SK-N-SH (cell line): Measurements from ENCODE around the gene CFAP91. TPM values are rescaled to one million over a fixed set of nuclear protein-coding genes. Genes with fewer than 3 reads are reported as not detected.

Experiments used
- CTCF ChIA-PET: fragments of 300-600, 350-600 bp; formaldehyde crosslinking; extraction: SDS; loops from one replicate; lab custom pipeline; 2021; lab: Yijun Ruan, JAX
- POLR2A ChIA-PET: fragments of 350-600 bp; sonication (Branson Sonifier 250); formaldehyde crosslinking; extraction: SDS; loops from one replicate; lab custom pipeline; 2020; ENCODE audit warnings: antibody characterized with exemption, inconsistent platforms; lab: Yijun Ruan, JAX
- DNase-seq: peaks from one replicate; pipeline ENCODE4 v3.0.0; 2012
- H2AFZ ChIP-seq: fragments of 200-600 bp; sonication (generic); 2 replicates; pipeline ENCODE4 v1.8.1; 2016; ENCODE audit warnings: antibody characterized with exemption, mild to moderate bottlenecking, low read depth
- H3F3A ChIP-seq: fragments of 200-600 bp; sonication (generic); replicated peaks from 2 replicates; pipeline ENCODE3; 2016; ENCODE audit warnings: antibody characterized with exemption, mild to moderate bottlenecking; ENCODE audit not compliant: insufficient read depth
- H3K27ac ChIP-seq, 2 experiments: fragments of 200-500 bp in 1 of 2; fragments of 200-600 bp in 1 of 2; sonication (Bioruptor generic) in 1 of 2; sonication (generic), shearing (Covaris generic) in 1 of 2; 2 replicates each; pipeline versions ENCODE4 v1.5.1 to v1.6.1; 2014 to 2016; ENCODE audit warnings: low read depth in 2 of 2, inconsistent platforms in 1 of 2, low read length in 1 of 2, mild to moderate bottlenecking in 1 of 2, mixed read lengths in 1 of 2
- H3K27me3 ChIP-seq: fragments of 200-600 bp; sonication (generic), shearing (Covaris generic); 2 replicates; pipeline ENCODE4 v1.6.1; 2016; ENCODE audit warnings: mixed run types; ENCODE audit not compliant: insufficient read depth
- H3K36me3 ChIP-seq, 2 experiments: fragments of 200-500 bp in 1 of 2; fragments of 200-600 bp in 1 of 2; sonication (Bioruptor generic) in 1 of 2; sonication (generic) in 1 of 2; replicated peaks in 1 of 2; 2 replicates each; pipeline versions ENCODE3 to v1.5.1; 2014 to 2016; ENCODE audit warnings: low read length in 1 of 2, mild to moderate bottlenecking in 1 of 2; ENCODE audit not compliant: insufficient read depth in 2 of 2, control insufficient read depth in 1 of 2
- H3K4me1 ChIP-seq, 2 experiments: fragments of 200-500 bp in 1 of 2; fragments of 200-600 bp in 1 of 2; sonication (Bioruptor generic) in 1 of 2; sonication (generic), shearing (Covaris generic) in 1 of 2; 2 replicates each; pipeline versions ENCODE4 v1.5.1 to v1.6.1; 2014 to 2016; ENCODE audit warnings: low read depth in 1 of 2, low read length in 1 of 2, mixed run types in 1 of 2; ENCODE audit not compliant: insufficient read depth in 2 of 2, control insufficient read depth in 1 of 2
- H3K4me2 ChIP-seq: fragments of 200-600 bp; sonication (generic), shearing (Covaris generic); 2 replicates; pipeline ENCODE4 v1.6.1; 2017; ENCODE audit warnings: mixed run types
- H3K4me3 ChIP-seq, 2 experiments: fragments of 200-500 bp in 1 of 2; fragments of 200-600 bp in 1 of 2; sonication (Bioruptor generic) in 1 of 2; sonication (generic), shearing (Covaris generic) in 1 of 2; 2 replicates each; pipeline versions ENCODE4 v1.5.1 to v1.8.1; 2014 to 2016; ENCODE audit warnings: low read depth in 2 of 2, inconsistent platforms in 1 of 2, low read length in 1 of 2, mild to moderate bottlenecking in 1 of 2, mixed read lengths in 1 of 2, moderate library complexity in 1 of 2
- H3K79me2 ChIP-seq: fragments of 200-600 bp; sonication (generic); 2 replicates; pipeline ENCODE4 v1.8.1; 2017; ENCODE audit warnings: mild to moderate bottlenecking; ENCODE audit not compliant: insufficient read depth
- H3K9ac ChIP-seq: fragments of 200-600 bp; sonication (generic); 2 replicates; pipeline ENCODE4 v1.6.1; 2017; ENCODE audit warnings: mixed run types
- H3K9me2 ChIP-seq: fragments of 200-600 bp; sonication (generic); 2 replicates; pipeline ENCODE4 v1.6.1; 2017; ENCODE audit warnings: mixed run types
- H3K9me3 ChIP-seq: fragments of 200-600 bp; sonication (generic); 2 replicates; pipeline ENCODE4 v1.6.1; 2017; ENCODE audit warnings: mixed run types, mild to moderate bottlenecking, moderate library complexity
- H4K20me1 ChIP-seq: fragments of 200-600 bp; sonication (generic); 2 replicates; pipeline ENCODE4 v1.6.1; 2017; ENCODE audit warnings: mild to moderate bottlenecking, mixed run types; ENCODE audit not compliant: insufficient read depth
- ELF1 ChIP-seq: IDR thresholded peaks from 2 replicates; pipeline ENCODE4 v1.4.0; 2012
- EP300 ChIP-seq, 2 experiments: IDR thresholded peaks; 2 replicates each; pipeline versions ENCODE4 v1.4.0 to v1.6.1; 2012; ENCODE audit warnings: borderline replicate concordance in 1 of 2, low read depth in 1 of 2, low read length in 1 of 2
- FOSL2 ChIP-seq: IDR thresholded peaks from 2 replicates; pipeline ENCODE4 v1.4.0; 2012; ENCODE audit warnings: low read depth, mild to moderate bottlenecking, moderate library complexity, borderline replicate concordance
- FOXJ3 ChIP-seq: sonication (generic); formaldehyde crosslinking; IDR thresholded peaks from 2 replicates; pipeline ENCODE4 v1.5.1; 2020; ENCODE audit warnings: mild to moderate bottlenecking, missing genetic modification reagents
- GATA2 ChIP-seq: sonication (generic); formaldehyde crosslinking; IDR thresholded peaks from 2 replicates; pipeline ENCODE4 v1.5.0; 2020; ENCODE audit warnings: mild to moderate bottlenecking, missing genetic modification reagents
- JUND ChIP-seq: IDR thresholded peaks from 2 replicates; pipeline ENCODE4 v1.4.0; 2012
- MAX ChIP-seq: IDR thresholded peaks from 2 replicates; pipeline ENCODE4 v1.4.0; 2012; ENCODE audit warnings: low read depth
- MEF2A ChIP-seq: IDR thresholded peaks from 2 replicates; pipeline ENCODE4 v1.4.0; 2012; ENCODE audit warnings: low read depth, borderline replicate concordance
- MXI1 ChIP-seq: IDR thresholded peaks from 2 replicates; pipeline ENCODE4 v1.6.1; 2012; ENCODE audit warnings: mild to moderate bottlenecking, low read depth, low read length, improper control_type of control experiment
- NFIC ChIP-seq: IDR thresholded peaks from 2 replicates; pipeline ENCODE4 v1.4.0; 2012; ENCODE audit warnings: borderline replicate concordance
- POLR2AphosphoS5 ChIP-seq: IDR thresholded peaks from 2 replicates; pipeline ENCODE4 v1.6.1; 2012; ENCODE audit warnings: low read depth, low read length
- RAD21 ChIP-seq: IDR thresholded peaks from 2 replicates; pipeline ENCODE4 v1.6.1; 2012; ENCODE audit warnings: mild to moderate bottlenecking, low read length
- RFX5 ChIP-seq: IDR thresholded peaks from 2 replicates; pipeline ENCODE4 v1.6.1; 2012; ENCODE audit warnings: mild to moderate bottlenecking, improper control_type of control experiment, low read length
- RXRA ChIP-seq: IDR thresholded peaks from 2 replicates; pipeline ENCODE4 v1.4.0; 2012; ENCODE audit warnings: low read depth, mild to moderate bottlenecking, borderline replicate concordance
- SIN3A ChIP-seq: IDR thresholded peaks from 2 replicates; pipeline ENCODE4 v1.6.1; 2012; ENCODE audit warnings: low read depth, mild to moderate bottlenecking, low read length, moderate library complexity, borderline replicate concordance
- TCF12 ChIP-seq: IDR thresholded peaks from 2 replicates; pipeline ENCODE4 v1.4.0; 2012
- TEAD4 ChIP-seq: IDR thresholded peaks from 2 replicates; pipeline ENCODE4 v1.4.0; 2012; ENCODE audit warnings: mild to moderate bottlenecking, borderline replicate concordance; ENCODE audit not compliant: insufficient read depth
- YY1 ChIP-seq: IDR thresholded peaks from 2 replicates; pipeline ENCODE4 v1.4.0; 2012; ENCODE audit warnings: low read depth, mild to moderate bottlenecking
- WGBS: methylation state at CpG from one replicate; pipeline ENCODE4 v1.1.6; 2017; ENCODE audit warnings: low lambda C conversion rate; 5-methylcytosine and 5-hydroxymethylcytosine counted together
- polyA plus RNA-seq, 3 experiments: library from polyadenylated mRNA; depleted of rRNA; stranded (reverse); fragments of >200 nt; gene quantifications; 2 replicates each; pipeline ENCODE4 v1.2.3, GENCODE V29; 2012
- TF ChIP-seq, protein P1 (sequence below): fragments of 150-350 bp; IDR thresholded peaks from 2 replicates; pipeline ENCODE4 v1.6.1; 2016; ENCODE audit warnings: mild to moderate bottlenecking, low read depth, low read length
- TF ChIP-seq, protein P2 (sequence below): IDR thresholded peaks from 2 replicates; pipeline ENCODE4 v1.4.0; 2012; ENCODE audit warnings: low read depth, borderline replicate concordance
- TF ChIP-seq, protein P3 (sequence below): IDR thresholded peaks from 2 replicates; pipeline ENCODE4 v1.4.0; 2012; ENCODE audit warnings: low read depth, borderline replicate concordance

Gene CFAP91
- polyA plus RNA-seq, 1 of the 3 experiments (the other 2 are of a cell fraction) = 3.7 TPM

DNA sequence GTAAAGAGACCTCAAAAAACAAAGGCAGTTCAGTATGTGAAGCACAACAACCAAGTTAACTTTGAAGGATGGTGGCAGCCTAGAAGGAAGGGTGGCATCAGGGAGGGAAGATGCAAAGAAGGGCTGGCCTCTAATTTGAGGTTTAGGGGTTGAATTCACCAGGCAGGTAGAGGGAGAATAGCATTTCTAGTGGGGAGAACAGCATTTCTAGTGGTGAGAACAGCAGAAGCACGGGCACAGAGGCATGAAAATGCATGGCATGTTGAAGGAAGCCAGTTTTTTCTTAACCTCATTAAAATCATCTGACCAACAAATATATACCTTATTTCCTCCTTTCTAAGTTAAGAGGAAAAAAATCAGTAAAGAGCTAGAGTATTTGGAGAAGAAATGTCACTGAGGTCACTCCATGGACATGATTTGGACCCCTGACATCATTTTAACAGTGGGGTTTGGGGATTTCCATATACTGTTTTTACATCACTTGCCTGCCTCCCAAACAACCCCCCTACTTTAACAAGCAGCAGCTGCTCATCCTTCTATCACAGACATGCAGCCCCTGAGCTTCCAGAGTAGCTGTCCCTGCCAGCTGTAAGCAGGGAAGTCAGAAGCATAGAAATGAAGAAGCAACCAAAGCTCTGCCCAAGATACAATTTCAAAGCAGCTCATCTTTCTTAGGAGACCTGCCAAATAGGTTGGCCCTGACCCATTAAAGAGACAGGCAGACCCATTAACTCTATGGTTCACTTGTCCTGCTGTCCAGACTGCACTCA is 40.0 kb upstream of the CFAP91 start (continued):
- TF ChIP-seq NFIC = peak; percentile 95
- no peak for TF ChIP-seq RFX5
- TF ChIP-seq, protein P1, sequence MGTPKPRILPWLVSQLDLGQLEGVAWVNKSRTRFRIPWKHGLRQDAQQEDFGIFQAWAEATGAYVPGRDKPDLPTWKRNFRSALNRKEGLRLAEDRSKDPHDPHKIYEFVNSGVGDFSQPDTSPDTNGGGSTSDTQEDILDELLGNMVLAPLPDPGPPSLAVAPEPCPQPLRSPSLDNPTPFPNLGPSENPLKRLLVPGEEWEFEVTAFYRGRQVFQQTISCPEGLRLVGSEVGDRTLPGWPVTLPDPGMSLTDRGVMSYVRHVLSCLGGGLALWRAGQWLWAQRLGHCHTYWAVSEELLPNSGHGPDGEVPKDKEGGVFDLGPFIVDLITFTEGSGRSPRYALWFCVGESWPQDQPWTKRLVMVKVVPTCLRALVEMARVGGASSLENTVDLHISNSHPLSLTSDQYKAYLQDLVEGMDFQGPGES = no peak
- peak; percentile 79; the same call in 1 of the 2 replicates for TF ChIP-seq TCF12
- no peak for TF ChIP-seq RAD21
- TF ChIP-seq ELF1 = no peak
- peak; percentile 96 for TF ChIP-seq POLR2AphosphoS5
- TF ChIP-seq, protein P2, sequence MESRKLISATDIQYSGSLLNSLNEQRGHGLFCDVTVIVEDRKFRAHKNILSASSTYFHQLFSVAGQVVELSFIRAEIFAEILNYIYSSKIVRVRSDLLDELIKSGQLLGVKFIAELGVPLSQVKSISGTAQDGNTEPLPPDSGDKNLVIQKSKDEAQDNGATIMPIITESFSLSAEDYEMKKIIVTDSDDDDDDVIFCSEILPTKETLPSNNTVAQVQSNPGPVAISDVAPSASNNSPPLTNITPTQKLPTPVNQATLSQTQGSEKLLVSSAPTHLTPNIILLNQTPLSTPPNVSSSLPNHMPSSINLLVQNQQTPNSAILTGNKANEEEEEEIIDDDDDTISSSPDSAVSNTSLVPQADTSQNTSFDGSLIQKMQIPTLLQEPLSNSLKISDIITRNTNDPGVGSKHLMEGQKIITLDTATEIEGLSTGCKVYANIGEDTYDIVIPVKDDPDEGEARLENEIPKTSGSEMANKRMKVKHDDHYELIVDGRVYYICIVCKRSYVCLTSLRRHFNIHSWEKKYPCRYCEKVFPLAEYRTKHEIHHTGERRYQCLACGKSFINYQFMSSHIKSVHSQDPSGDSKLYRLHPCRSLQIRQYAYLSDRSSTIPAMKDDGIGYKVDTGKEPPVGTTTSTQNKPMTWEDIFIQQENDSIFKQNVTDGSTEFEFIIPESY = peak; percentile 63; the same call in 1 of the 2 replicates

DNA sequence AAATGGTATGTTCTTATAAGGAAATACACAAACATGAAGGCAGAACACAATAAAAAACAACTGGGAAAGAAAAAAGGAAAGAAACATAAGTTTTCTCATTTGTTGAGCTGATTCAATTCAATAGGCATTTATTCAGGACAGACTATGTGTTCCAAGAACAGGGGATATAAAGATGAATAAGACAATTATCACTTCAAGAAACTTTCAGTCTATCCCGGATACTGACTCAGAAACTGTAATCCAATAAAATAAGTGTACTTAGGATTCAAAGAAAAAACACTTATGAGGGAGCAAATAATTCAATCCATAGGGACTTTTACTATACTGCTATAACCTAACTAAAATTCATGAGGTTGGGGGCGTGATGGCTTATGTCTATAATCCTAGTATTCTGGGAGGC is 38.9 kb upstream of the CFAP91 start:
- no peaks in the 10 kb centered on the region for H3K9me3 ChIP-seq
- peak overlapping the region; percentile 57 for H3K9ac ChIP-seq
- peak overlapping the region; percentile 68 for H3K4me2 ChIP-seq
- H3K27ac ChIP-seq = peak overlapping the region; percentile 93 to 98
- ChIA-PET CTCF (interaction anchor here (1.2 to 2.6 kb wide), 4 partner anchors 14 to 315 kb away, joined by 3 to 21 read pairs (median 5); no protein-coding TSS in a partner anchor), POLR2A (interaction anchor here (1.2 to 2.5 kb wide), 2 partner anchors 26 to 165 kb away, joined by 4 to 21 read pairs; partner anchors contain the start of gene TIMMDC1)
- TF ChIP-seq, protein P1 = no peak
- TF ChIP-seq JUND (peak; percentile 41; the same call in 1 of the 2 replicates), EP300 (IDR thresholded peaks at IDR 0.05; ENCODE audit: borderline replicate concordance in 1 of 2, low read depth in 1 of 2, low read length in 1 of 2) (0 out of 4 replicates have a peak, but pooled peaks of 1 of the 2 experiments have one; percentile 17), TCF12 (no peak; the same call in 1 of the 2 replicates), TEAD4 (no peak), YY1 (no peak), MXI1 (no peak), GATA2 (no peak), RAD21 (no peak), MEF2A (no peak), SIN3A (no peak), MAX (peak; percentile 21; the same call in 1 of the 2 replicates), FOSL2 (peak; percentile 24; the same call in 1 of the 2 replicates), RXRA (no peak), FOXJ3 (CRISPR knock-in tag) (no peak)
- TF ChIP-seq, protein P2 = no peak
- TF ChIP-seq, protein P3, sequence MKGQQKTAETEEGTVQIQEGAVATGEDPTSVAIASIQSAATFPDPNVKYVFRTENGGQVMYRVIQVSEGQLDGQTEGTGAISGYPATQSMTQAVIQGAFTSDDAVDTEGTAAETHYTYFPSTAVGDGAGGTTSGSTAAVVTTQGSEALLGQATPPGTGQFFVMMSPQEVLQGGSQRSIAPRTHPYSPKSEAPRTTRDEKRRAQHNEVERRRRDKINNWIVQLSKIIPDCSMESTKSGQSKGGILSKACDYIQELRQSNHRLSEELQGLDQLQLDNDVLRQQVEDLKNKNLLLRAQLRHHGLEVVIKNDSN = no peak
- H3K79me2 ChIP-seq = no peaks in the 10 kb centered on the region
- DNase-seq = no peak
- no peaks in the 10 kb centered on the region for H4K20me1 ChIP-seq
- H2AFZ ChIP-seq = peak overlapping the region; percentile 61; the same call in 1 of the 2 replicates
- H3K9me2 ChIP-seq = no peaks in the 10 kb centered on the region
- 32% methylated on average over 2 of the region's 2 CpGs for WGBS
- no peaks in the 10 kb centered on the region for H3K36me3 ChIP-seq
- no peaks in the 10 kb centered on the region for H3K27me3 ChIP-seq
- H3F3A ChIP-seq = peaks cover 30% of the 10 kb centered on the region
- H3K4me1 ChIP-seq = peaks cover 40 to 50% of the 10 kb centered on the region in 2 experiments
- no peak overlapping the region for H3K4me3 ChIP-seq
